Measurements from ENCODE around the gene PRX. TPM values are rescaled to one million over a fixed set of nuclear protein-coding genes. Genes with fewer than 3 reads are reported as not detected.

Gene PRX
- total RNA-seq, 1 donor from 2014 or later: 0.87 TPM

DNA sequence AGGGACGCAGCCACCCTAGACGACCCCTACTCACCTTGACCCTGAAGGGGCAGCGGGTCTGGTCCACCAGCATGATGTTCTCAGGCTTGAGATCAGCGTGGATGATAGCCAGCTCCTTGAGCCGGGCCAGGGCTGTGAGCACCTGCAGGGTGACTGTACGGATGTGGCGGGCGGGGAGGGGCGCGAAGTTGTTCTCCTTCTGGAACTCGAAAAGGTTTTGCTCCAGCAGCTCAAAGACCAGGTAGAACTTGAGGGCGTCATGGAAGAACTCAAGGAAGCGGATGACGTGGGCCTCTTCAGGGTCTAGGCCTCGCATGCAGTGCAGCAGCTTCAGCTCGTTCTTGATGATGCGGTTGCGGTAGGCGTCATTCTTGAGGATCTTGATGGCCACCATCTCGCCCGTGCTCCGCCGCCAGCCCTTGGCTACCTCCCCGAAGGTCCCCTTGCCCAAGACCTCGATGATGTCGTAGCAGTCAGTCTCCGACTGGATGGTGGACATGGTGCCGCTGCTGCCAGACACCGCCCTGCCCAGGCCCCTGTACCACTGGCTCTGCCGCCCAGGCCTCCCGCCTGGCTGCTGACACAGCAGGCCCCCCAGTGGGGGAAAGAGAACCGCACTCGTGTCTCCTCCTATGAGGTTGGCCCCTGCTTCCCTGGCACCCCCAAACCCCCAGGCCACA is 23.6 kb downstream of the PRX start:
- intact Hi-C loops (cut with micrococcal nuclease): no loop called here
- Mint-ChIP-seq H3K27ac (no peak overlapping the region), H3K36me3 (ENCODE audit: low read depth) (no peaks in the 10 kb centered on the region), H3K27me3 (ENCODE audit: low read depth) (peaks cover 2% of the 10 kb centered on the region), H3K4me1 (ENCODE audit: low read depth) (no peaks in the 10 kb centered on the region), H3K9me3 (no peaks in the 10 kb centered on the region), H3K4me3 (ENCODE audit: low read depth) (no peak overlapping the region)
- DNase-seq (ENCODE audit: low spot score): no peak

DNA sequence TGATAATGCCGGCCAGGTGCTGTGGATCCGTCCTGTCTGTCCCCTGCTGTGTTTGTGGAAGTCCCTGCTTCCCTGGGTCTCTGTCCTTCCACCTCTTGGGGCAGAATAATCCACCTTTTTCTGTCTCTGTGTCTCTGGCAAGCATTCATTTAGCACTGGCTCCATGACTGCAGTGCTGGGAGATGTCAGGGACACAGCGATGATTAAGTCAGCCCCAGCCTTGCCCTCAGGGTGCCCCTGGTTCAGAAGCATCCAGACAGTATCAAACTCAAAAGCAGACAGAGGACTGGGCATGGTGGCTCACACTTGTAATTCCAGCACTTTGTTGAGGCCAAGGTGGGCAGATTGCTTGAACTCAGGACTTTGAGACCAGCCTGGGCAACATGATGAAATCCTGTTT is 24.7 kb downstream of the PRX start:
- DNase-seq (ENCODE audit: low spot score): no peak
- Mint-ChIP-seq H3K9me3 (no peaks in the 10 kb centered on the region), H3K27me3 (ENCODE audit: low read depth) (peaks cover 2% of the 10 kb centered on the region), H3K4me1 (ENCODE audit: low read depth) (no peaks in the 10 kb centered on the region), H3K36me3 (ENCODE audit: low read depth) (no peaks in the 10 kb centered on the region), H3K4me3 (ENCODE audit: low read depth) (no peak overlapping the region), H3K27ac (no peak overlapping the region)
- intact Hi-C loops (cut with micrococcal nuclease): no loop called here

DNA sequence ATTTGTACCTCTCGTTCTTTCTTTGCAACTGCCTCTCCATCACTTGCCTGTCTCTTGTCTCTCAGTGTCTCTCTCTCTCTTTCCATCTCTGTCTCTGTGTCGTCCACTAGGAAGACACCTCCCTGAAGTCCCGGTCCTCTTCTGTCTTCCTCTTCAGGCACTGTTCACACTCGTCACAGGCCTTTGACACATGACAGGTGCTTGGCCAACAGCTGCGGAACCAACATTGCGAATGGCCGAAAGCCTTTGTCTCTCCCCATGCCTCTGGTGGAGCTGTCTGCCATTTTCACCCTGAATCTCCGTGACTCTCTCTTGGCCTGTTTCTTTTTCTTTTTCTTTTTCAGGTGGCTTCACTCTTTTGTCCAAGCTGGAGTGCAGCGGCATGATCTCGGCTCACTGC is 26.0 kb downstream of the PRX start:
- H3K36me3 Mint-ChIP-seq (ENCODE audit: low read depth): no peaks in the 10 kb centered on the region

DNA sequence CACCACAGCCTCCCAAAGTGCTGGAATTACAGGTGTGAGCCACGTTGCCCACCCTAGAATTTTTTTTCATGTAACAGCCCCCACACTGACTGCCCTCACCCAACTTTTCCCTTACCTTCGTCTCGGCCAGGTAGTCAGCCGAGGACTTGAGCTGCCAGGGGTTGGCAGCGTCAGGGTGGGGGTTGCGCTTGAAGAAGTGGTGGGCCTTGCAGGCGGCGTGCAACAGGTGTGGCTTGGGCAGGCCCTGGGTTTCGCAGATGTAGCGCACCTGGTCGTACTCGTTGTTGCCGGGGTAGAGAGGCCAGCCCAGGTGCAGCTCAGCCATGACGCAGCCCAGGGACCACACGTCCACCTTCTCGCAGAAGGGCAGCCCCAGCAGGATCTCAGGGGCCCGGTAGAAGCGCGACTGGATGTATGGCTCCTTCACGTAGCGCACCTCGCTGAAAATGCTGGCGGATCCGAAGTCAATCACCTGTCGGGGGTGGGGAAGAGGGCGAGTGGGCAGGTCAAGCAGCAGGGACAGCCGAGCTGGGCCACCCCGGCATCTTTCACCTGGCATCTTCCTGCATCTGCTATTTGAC is 29.4 kb downstream of the PRX start:
- H3K27me3 Mint-ChIP-seq (ENCODE audit: low read depth): peaks cover 2% of the 10 kb centered on the region
- no peaks in the 10 kb centered on the region for H3K9me3 Mint-ChIP-seq
- no peak overlapping the region for H3K4me3 Mint-ChIP-seq (ENCODE audit: low read depth)
- H3K27ac Mint-ChIP-seq: no peak overlapping the region
- intact Hi-C loops (cut with micrococcal nuclease): no loop called here
- no peaks in the 10 kb centered on the region for H3K4me1 Mint-ChIP-seq (ENCODE audit: low read depth)
- no peak for DNase-seq (ENCODE audit: low spot score)
- H3K36me3 Mint-ChIP-seq (ENCODE audit: low read depth): no peaks in the 10 kb centered on the region

More for the DNA sequence above, 26.0 kb downstream of the PRX start:
- no peak for DNase-seq (ENCODE audit: low spot score)
- no peak overlapping the region for H3K4me3 Mint-ChIP-seq (ENCODE audit: low read depth)
- intact Hi-C loops (cut with micrococcal nuclease): no loop called here
- H3K27me3 Mint-ChIP-seq (ENCODE audit: low read depth): peaks cover 2% of the 10 kb centered on the region
- no peak overlapping the region for H3K27ac Mint-ChIP-seq
- no peaks in the 10 kb centered on the region for H3K9me3 Mint-ChIP-seq
- H3K4me1 Mint-ChIP-seq (ENCODE audit: low read depth): no peaks in the 10 kb centered on the region

- Mint-ChIP-seq H3K4me1 (ENCODE audit: low read depth) (no peaks in the 10 kb centered on the region), H3K4me3 (ENCODE audit: low read depth) (no peak overlapping the region), H3K27me3 (ENCODE audit: low read depth) (peaks cover 2% of the 10 kb centered on the region), H3K9me3 (no peaks in the 10 kb centered on the region), H3K27ac (no peak overlapping the region), H3K36me3 (ENCODE audit: low read depth) (no peaks in the 10 kb centered on the region)
- intact Hi-C loops (cut with micrococcal nuclease): no loop called here
- DNase-seq (ENCODE audit: low spot score): no peak
These were observed 31.9 kb downstream of the PRX start for GRCh38 chr19:40381321-40381720.

DNA sequence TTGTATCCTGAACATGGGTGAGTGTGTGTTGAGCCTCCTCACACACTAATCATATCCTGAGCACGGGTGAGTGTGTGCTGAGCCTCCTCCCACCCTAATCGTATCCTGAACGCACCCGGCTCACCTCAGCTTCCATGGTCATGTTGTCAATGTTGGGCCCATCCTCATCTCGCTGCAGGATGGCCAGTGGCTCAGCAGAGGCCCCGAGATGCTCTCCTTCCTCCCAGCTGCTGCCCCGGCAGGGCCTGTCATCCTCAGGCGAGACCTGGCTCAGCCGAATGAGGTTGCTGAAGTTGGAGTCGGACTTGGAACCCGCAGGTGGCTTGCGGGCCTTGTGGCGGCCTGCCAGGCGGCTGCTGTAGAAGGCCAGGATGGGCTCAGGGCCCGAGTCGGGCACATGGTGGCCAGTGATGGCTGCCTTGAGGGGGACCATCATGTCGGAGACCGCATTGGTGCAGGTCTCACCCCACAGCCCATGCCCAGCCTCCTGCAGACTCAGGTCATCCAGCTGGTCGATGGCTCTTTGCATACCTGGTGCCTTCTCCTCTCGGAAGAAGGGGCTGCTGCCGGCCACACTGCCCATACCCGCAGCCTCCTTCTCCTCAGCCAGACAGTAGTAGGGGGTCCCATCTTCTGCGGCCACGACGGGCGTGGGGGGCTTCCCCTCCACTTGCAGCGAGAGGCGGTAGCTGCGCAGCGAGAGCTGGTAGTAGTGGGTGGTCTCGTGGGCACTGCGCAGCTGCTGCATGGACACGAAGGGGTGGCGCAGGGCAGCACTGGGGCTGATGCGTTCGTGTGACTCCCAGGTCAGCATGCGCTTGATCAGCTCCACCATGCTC is 32.8 kb downstream of the PRX start:
- no peaks in the 10 kb centered on the region for H3K9me3 Mint-ChIP-seq
- no peak overlapping the region for H3K27ac Mint-ChIP-seq
- H3K4me3 Mint-ChIP-seq (ENCODE audit: low read depth): no peak overlapping the region
- intact Hi-C loops (cut with micrococcal nuclease): no loop called here
- DNase-seq (ENCODE audit: low spot score): no peak
- H3K36me3 Mint-ChIP-seq (ENCODE audit: low read depth): no peaks in the 10 kb centered on the region
- H3K4me1 Mint-ChIP-seq (ENCODE audit: low read depth): no peaks in the 10 kb centered on the region
- peaks cover 2% of the 10 kb centered on the region for H3K27me3 Mint-ChIP-seq (ENCODE audit: low read depth)

DNA sequence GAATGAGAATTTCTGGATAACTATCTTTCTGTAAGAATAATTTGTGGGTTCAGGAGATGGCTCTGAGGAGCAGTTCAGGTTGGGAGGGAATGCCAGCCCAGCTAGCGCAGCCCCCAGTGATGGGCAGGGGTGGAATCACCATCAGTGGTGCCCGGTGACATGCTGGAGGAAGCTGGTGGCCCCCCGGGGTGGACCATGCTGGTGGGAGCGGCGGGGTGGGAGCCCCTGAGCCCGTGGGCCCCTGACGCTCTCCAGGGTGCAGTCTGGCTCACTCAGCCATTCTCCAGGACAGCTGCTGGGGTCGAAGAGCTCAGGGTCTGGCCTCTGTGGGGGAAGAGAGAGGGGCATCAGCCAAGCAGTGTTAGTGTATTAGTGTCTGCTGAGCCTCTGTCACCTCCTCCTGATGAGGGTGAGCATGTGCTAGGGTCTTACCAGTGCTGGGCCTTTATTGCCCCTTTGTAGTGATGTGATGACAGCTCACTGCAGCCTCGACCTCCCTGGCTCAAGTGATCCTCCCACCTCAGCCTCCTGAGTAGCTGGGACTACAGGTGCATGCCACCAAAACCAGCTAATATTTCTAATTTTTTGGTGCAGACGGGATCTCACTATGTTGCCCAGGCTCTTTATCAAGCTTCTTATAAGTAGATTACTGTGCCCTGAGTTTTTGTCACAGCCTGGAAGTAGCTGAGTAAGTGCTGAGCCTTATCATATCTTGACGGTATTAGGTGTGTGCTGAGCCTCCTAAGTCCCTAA is 33.6 kb downstream of the PRX start:
- intact Hi-C loops (cut with micrococcal nuclease): no loop called here
- DNase-seq (ENCODE audit: low spot score): no peak
- Mint-ChIP-seq H3K36me3 (ENCODE audit: low read depth) (no peaks in the 10 kb centered on the region), H3K4me3 (ENCODE audit: low read depth) (no peak overlapping the region), H3K27me3 (ENCODE audit: low read depth) (no peaks in the 10 kb centered on the region), H3K9me3 (no peaks in the 10 kb centered on the region), H3K27ac (no peak overlapping the region), H3K4me1 (ENCODE audit: low read depth) (peaks cover under 1% of the 10 kb centered on the region)

- H3K9me3 Mint-ChIP-seq: no peaks in the 10 kb centered on the region
- DNase-seq (ENCODE audit: low spot score): no peak
- H3K4me3 Mint-ChIP-seq (ENCODE audit: low read depth): no peak overlapping the region
- H3K27ac Mint-ChIP-seq: no peak overlapping the region
- intact Hi-C loops (cut with micrococcal nuclease): no loop called here
- H3K36me3 Mint-ChIP-seq (ENCODE audit: low read depth): no peaks in the 10 kb centered on the region
- no peaks in the 10 kb centered on the region for H3K27me3 Mint-ChIP-seq (ENCODE audit: low read depth)
- H3K4me1 Mint-ChIP-seq (ENCODE audit: low read depth): peaks cover 3% of the 10 kb centered on the region
These were observed 34.7 kb downstream of the PRX start for GRCh38 chr19:40378509-40378908.

- no peaks in the 10 kb centered on the region for H3K27me3 Mint-ChIP-seq (ENCODE audit: low read depth)
- intact Hi-C loops (cut with micrococcal nuclease): no loop called here
- H3K4me1 Mint-ChIP-seq (ENCODE audit: low read depth): peaks cover 3% of the 10 kb centered on the region
- H3K4me3 Mint-ChIP-seq (ENCODE audit: low read depth): no peak overlapping the region
- DNase-seq (ENCODE audit: low spot score): no peak
- H3K36me3 Mint-ChIP-seq (ENCODE audit: low read depth): no peaks in the 10 kb centered on the region
- no peaks in the 10 kb centered on the region for H3K9me3 Mint-ChIP-seq
- no peak overlapping the region for H3K27ac Mint-ChIP-seq
These were observed 35.2 kb downstream of the PRX start for GRCh38 chr19:40377876-40378385.

DNA sequence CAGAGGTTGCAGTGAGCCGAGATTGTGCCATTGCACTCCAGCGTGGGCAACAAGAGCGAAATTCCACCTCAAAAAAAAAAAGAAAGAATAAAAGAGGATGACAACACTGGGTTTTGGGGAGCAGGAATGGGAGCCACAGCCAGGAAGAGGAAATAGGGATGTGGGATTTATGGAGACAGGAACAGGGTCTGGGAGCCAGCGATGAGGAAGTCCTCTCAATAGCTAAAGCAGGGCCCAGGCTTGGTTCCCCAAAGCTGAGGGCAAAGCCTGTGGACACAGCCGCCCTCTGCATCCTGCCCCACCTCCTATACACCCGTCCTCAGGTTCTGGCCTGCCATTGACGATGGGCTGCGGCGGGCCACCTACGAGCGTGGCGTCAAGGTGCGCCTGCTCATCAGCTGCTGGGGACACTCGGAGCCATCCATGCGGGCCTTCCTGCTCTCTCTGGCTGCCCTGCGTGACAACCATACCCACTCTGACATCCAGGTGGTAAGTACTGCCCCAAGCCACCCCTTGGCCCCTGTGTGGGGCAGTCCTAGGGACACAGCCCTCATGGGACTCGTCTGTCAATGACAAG is 36.8 kb downstream of the PRX start:
- no peaks in the 10 kb centered on the region for H3K27me3 Mint-ChIP-seq (ENCODE audit: low read depth)
- no peaks in the 10 kb centered on the region for H3K9me3 Mint-ChIP-seq
- intact Hi-C loops (cut with micrococcal nuclease): no loop called here
- no peaks in the 10 kb centered on the region for H3K36me3 Mint-ChIP-seq (ENCODE audit: low read depth)
- H3K4me3 Mint-ChIP-seq (ENCODE audit: low read depth): no peak overlapping the region
- H3K4me1 Mint-ChIP-seq (ENCODE audit: low read depth): peaks cover 3% of the 10 kb centered on the region
- no peak overlapping the region for H3K27ac Mint-ChIP-seq
- no peak for DNase-seq (ENCODE audit: low spot score)

DNA sequence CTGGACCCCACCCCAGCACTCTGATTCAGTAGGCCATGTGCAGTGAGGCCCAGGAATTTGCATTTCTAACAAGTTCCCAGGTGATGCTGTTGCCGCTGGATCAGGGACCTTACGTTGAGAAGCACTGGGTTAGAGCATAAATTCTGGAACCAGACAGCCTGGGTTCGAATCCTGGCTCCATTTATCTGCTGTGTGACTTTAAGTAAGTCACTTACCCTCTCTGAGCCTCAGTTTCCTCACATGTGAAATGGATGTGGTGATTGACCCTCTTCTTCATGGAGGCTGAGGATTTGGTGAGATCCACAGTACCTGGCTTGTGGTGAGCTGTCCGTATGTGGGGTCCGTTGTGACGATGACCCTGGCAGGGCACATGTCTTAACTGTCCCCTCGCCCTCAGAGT is 39.1 kb downstream of the PRX start:
- intact Hi-C loops (cut with micrococcal nuclease): no loop called here
- Mint-ChIP-seq H3K27ac (no peak overlapping the region), H3K27me3 (ENCODE audit: low read depth) (no peaks in the 10 kb centered on the region), H3K4me1 (ENCODE audit: low read depth) (peaks cover 3% of the 10 kb centered on the region), H3K4me3 (ENCODE audit: low read depth) (no peak overlapping the region), H3K9me3 (no peaks in the 10 kb centered on the region), H3K36me3 (ENCODE audit: low read depth) (peaks cover 3% of the 10 kb centered on the region)
- DNase-seq (ENCODE audit: low spot score): no peak

DNA sequence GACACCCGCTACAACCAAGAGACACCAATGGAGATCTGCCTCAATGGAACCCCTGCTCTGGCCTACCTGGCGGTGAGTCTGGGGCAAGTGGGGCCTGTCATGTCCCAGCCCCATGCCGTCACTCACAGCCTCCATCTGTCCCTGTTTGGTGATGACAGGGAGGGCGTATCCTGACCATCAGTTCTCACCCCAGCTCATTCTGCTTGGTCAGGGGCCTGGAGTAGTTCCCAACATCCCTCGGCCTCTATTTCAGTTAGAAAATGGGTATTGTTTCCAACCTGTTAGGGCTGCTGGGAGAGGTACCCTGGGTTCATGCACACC is 41.4 kb downstream of the PRX start:
- Mint-ChIP-seq H3K27me3 (ENCODE audit: low read depth) (no peaks in the 10 kb centered on the region), H3K4me3 (ENCODE audit: low read depth) (no peak overlapping the region), H3K36me3 (ENCODE audit: low read depth) (peaks cover 6% of the 10 kb centered on the region), H3K9me3 (no peaks in the 10 kb centered on the region), H3K4me1 (ENCODE audit: low read depth) (peaks cover 3% of the 10 kb centered on the region), H3K27ac (no peak overlapping the region)
- intact Hi-C loops (cut with micrococcal nuclease): no loop called here
- no peak for DNase-seq (ENCODE audit: low spot score)
